WTC11 (cell line): ENCODE measurements around the gene POLR1C.

Experiments
- CREB1 ChIP-seq: sonication (generic); formaldehyde crosslinking; IDR thresholded peaks from 2 replicates; pipeline ENCODE4 v1.8.0; 2023; ENCODE audit warnings: mild to moderate bottlenecking, missing genetic modification reagents
- ESRRA ChIP-seq: sonication (generic); formaldehyde crosslinking; IDR thresholded peaks from 2 replicates; pipeline ENCODE4 v1.8.1; 2022; ENCODE audit warnings: mild to moderate bottlenecking, missing genetic modification reagents, borderline replicate concordance
- FOXP1 ChIP-seq: sonication (generic); formaldehyde crosslinking; IDR thresholded peaks from 2 replicates; pipeline ENCODE4 v1.8.0; 2022; ENCODE audit warnings: missing genetic modification reagents, mild to moderate bottlenecking, moderate library complexity, borderline replicate concordance
- IRF2 ChIP-seq: sonication (generic); formaldehyde crosslinking; IDR thresholded peaks from 2 replicates; pipeline ENCODE4 v1.8.0; 2022; ENCODE audit warnings: low read depth, missing genetic modification reagents, borderline replicate concordance
- MAX ChIP-seq: sonication (generic); formaldehyde crosslinking; IDR thresholded peaks from 2 replicates; pipeline ENCODE4 v1.8.0; 2022; ENCODE audit warnings: mild to moderate bottlenecking, missing genetic modification reagents
- STAT6 ChIP-seq: sonication (generic); formaldehyde crosslinking; conservative IDR thresholded peaks from 2 replicates; pipeline ENCODE4 v1.8.1; 2023; ENCODE audit warnings: mild to moderate bottlenecking, low read depth, missing genetic modification reagents, moderate library complexity
- TEAD4 ChIP-seq: sonication (generic); formaldehyde crosslinking; IDR thresholded peaks from 2 replicates; pipeline ENCODE4 v1.8.0; 2022; ENCODE audit warnings: mild to moderate bottlenecking, missing genetic modification reagents
- USF1 ChIP-seq: sonication (generic); formaldehyde crosslinking; IDR thresholded peaks from 2 replicates; pipeline ENCODE4 v1.8.0; 2022; ENCODE audit warnings: mild to moderate bottlenecking, missing genetic modification reagents
- ZBTB21 ChIP-seq: sonication (generic); formaldehyde crosslinking; IDR thresholded peaks from 2 replicates; pipeline ENCODE4 v1.8.1; 2023; ENCODE audit warnings: mild to moderate bottlenecking, missing genetic modification reagents, borderline replicate concordance
- ZNF263 ChIP-seq: sonication (generic); formaldehyde crosslinking; IDR thresholded peaks from 2 replicates; pipeline ENCODE4 v1.8.1; 2022; ENCODE audit warnings: low read depth, mild to moderate bottlenecking, moderate library complexity, missing genetic modification reagents
- TF ChIP-seq, protein P1 (sequence below): fragments of 200-600 bp; IDR thresholded peaks from 2 replicates; pipeline ENCODE4 v1.8.0; 2022; ENCODE audit warnings: antibody characterized with exemption
- TF ChIP-seq, protein P2 (sequence below): sonication (generic); formaldehyde crosslinking; IDR thresholded peaks from 2 replicates; pipeline ENCODE4 v1.8.1; 2023; ENCODE audit warnings: mild to moderate bottlenecking, missing genetic modification reagents
- TF ChIP-seq, protein P3 (sequence below): sonication (generic); formaldehyde crosslinking; conservative IDR thresholded peaks from 2 replicates; pipeline ENCODE4 v1.8.1; 2022; ENCODE audit warnings: mild to moderate bottlenecking, missing genetic modification reagents

- TF ChIP-seq, protein P1, sequence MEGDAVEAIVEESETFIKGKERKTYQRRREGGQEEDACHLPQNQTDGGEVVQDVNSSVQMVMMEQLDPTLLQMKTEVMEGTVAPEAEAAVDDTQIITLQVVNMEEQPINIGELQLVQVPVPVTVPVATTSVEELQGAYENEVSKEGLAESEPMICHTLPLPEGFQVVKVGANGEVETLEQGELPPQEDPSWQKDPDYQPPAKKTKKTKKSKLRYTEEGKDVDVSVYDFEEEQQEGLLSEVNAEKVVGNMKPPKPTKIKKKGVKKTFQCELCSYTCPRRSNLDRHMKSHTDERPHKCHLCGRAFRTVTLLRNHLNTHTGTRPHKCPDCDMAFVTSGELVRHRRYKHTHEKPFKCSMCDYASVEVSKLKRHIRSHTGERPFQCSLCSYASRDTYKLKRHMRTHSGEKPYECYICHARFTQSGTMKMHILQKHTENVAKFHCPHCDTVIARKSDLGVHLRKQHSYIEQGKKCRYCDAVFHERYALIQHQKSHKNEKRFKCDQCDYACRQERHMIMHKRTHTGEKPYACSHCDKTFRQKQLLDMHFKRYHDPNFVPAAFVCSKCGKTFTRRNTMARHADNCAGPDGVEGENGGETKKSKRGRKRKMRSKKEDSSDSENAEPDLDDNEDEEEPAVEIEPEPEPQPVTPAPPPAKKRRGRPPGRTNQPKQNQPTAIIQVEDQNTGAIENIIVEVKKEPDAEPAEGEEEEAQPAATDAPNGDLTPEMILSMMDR = no peak
- TF ChIP-seq USF1 (CRISPR knock-in tag) = no peak
- TF ChIP-seq, protein P2, sequence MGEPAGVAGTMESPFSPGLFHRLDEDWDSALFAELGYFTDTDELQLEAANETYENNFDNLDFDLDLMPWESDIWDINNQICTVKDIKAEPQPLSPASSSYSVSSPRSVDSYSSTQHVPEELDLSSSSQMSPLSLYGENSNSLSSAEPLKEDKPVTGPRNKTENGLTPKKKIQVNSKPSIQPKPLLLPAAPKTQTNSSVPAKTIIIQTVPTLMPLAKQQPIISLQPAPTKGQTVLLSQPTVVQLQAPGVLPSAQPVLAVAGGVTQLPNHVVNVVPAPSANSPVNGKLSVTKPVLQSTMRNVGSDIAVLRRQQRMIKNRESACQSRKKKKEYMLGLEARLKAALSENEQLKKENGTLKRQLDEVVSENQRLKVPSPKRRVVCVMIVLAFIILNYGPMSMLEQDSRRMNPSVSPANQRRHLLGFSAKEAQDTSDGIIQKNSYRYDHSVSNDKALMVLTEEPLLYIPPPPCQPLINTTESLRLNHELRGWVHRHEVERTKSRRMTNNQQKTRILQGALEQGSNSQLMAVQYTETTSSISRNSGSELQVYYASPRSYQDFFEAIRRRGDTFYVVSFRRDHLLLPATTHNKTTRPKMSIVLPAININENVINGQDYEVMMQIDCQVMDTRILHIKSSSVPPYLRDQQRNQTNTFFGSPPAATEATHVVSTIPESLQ (CRISPR knock-in tag) = no peak
- TF ChIP-seq, protein P3, sequence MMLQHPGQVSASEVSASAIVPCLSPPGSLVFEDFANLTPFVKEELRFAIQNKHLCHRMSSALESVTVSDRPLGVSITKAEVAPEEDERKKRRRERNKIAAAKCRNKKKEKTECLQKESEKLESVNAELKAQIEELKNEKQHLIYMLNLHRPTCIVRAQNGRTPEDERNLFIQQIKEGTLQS (CRISPR knock-in tag) = no peak
- no peak for TF ChIP-seq MAX (CRISPR knock-in tag)
- TF ChIP-seq ZBTB21 (CRISPR knock-in tag) = no peak
- TF ChIP-seq ESRRA (CRISPR knock-in tag) = no peak
- no peak for TF ChIP-seq FOXP1 (CRISPR knock-in tag)
- TF ChIP-seq ZNF263 = no peak
- TF ChIP-seq STAT6 (CRISPR knock-in tag) = no peak
- TF ChIP-seq CREB1 (CRISPR knock-in tag) = no peak
- no peak for TF ChIP-seq TEAD4 (CRISPR knock-in tag)
- TF ChIP-seq IRF2 (CRISPR knock-in tag) = no peak
Observed at GRCh38 chr6:43541774-43542471, 25.0 kb downstream of the POLR1C start.
